ENCODE measurements around the gene PANK1. TPM values are rescaled to one million over a fixed set of nuclear protein-coding genes. Genes with fewer than 3 reads are reported as not detected.

Gene PANK1
- total RNA-seq, 2 experiments from 2014 or later = 12.1 to 16.1 TPM

GRCh38 chr10:89565180-89565579 is 79.9 kb downstream of the PANK1 start:
- BruUV-seq (replicated peaks) = no TSS peak
- intact Hi-C loops (cut with micrococcal nuclease; ENCODE audit: unreplicated experiment) = no loop called here
- no peaks in the 10 kb centered on the region for H3K9me3 ChIP-seq (ENCODE audit: low read length)
- H3K36me3 ChIP-seq (ENCODE audit: insufficient read depth, low read length) = no peaks in the 10 kb centered on the region
- H4K20me1 ChIP-seq (ENCODE audit: insufficient read depth, low read length) = no peaks in the 10 kb centered on the region
- no peak for TF ChIP-seq CTCF (conservative IDR thresholded peaks at IDR 0.05; ENCODE audit: low read length)
- TF ChIP-seq EZH2phosphoT487 (IDR thresholded peaks at IDR 0.05; ENCODE audit: borderline replicate concordance, low read depth, low read length) = no peak
- no peaks in the 10 kb centered on the region for H3K79me2 ChIP-seq (ENCODE audit: insufficient read depth, low read depth, low read length)
- H3K4me2 ChIP-seq (ENCODE audit: low read length) = no peak overlapping the region
- no peaks in the 10 kb centered on the region for H3K9me2 ChIP-seq (ENCODE audit: insufficient read depth, low read length)
- POLR2A ChIA-PET = interaction anchor here (0.6 to 1.1 kb wide), 3 partner anchors 9 to 87 kb away, joined by 3 read pairs; no protein-coding TSS in a partner anchor
- CTCF ChIA-PET (ENCODE audit: unreplicated experiment) = interaction anchor here (0.6 kb wide), 1 partner anchor 484 kb away, joined by 4 read pairs; no protein-coding TSS in a partner anchor
- no peaks in the 10 kb centered on the region for H3K4me1 ChIP-seq (ENCODE audit: insufficient read depth, low read length, poor library complexity, severe bottlenecking)
- H2AFZ ChIP-seq (ENCODE audit: low read length) = no peak overlapping the region
- DNase-seq (ENCODE audit: low spot score) = no peak
- H3K27ac ChIP-seq (ENCODE audit: low read depth, low read length, poor library complexity, severe bottlenecking) = no peak overlapping the region
- no peak overlapping the region for H3K4me3 ChIP-seq (ENCODE audit: low read depth, low read length, poor library complexity, severe bottlenecking)

GRCh38 chr10:89563861-89564478 is 81.1 kb downstream of the PANK1 start:
- Histone ChIP-seq H2AFZ (ENCODE audit: low read length) (no peak overlapping the region), H3K4me2 (ENCODE audit: low read length) (no peak overlapping the region), H3K27ac (ENCODE audit: low read depth, low read length, poor library complexity, severe bottlenecking) (no peak overlapping the region), H3K9me3 (ENCODE audit: low read length) (no peaks in the 10 kb centered on the region), H3K79me2 (ENCODE audit: insufficient read depth, low read depth, low read length) (no peaks in the 10 kb centered on the region), H3K36me3 (ENCODE audit: insufficient read depth, low read length) (no peaks in the 10 kb centered on the region), H4K20me1 (ENCODE audit: insufficient read depth, low read length) (no peaks in the 10 kb centered on the region), H3K9me2 (ENCODE audit: insufficient read depth, low read length) (no peaks in the 10 kb centered on the region), H3K4me1 (ENCODE audit: insufficient read depth, low read length, poor library complexity, severe bottlenecking) (no peaks in the 10 kb centered on the region), H3K4me3 (ENCODE audit: low read depth, low read length, poor library complexity, severe bottlenecking) (no peak overlapping the region)
- peak; percentile 90 for TF ChIP-seq CTCF (conservative IDR thresholded peaks at IDR 0.05; ENCODE audit: low read length)
- TF ChIP-seq EZH2phosphoT487 (IDR thresholded peaks at IDR 0.05; ENCODE audit: borderline replicate concordance, low read depth, low read length) = no peak
- POLR2A ChIA-PET = no interaction called here
- BruUV-seq (replicated peaks) = no TSS peak
- CTCF ChIA-PET (ENCODE audit: unreplicated experiment) = interaction anchor here (0.6 kb wide), 1 partner anchor 20 kb away, joined by 3 read pairs; no protein-coding TSS in a partner anchor
- peak; percentile 57 for DNase-seq (ENCODE audit: low spot score)
- intact Hi-C loops (cut with micrococcal nuclease; ENCODE audit: unreplicated experiment) = loop anchor here (1.0 kb wide), 1 partner anchor 138 kb away; no protein-coding TSS in a partner anchor

- H3K4me1 ChIP-seq (ENCODE audit: insufficient read depth, low read length, poor library complexity, severe bottlenecking) = no peaks in the 10 kb centered on the region
- H3K9me3 ChIP-seq (ENCODE audit: low read length) = no peaks in the 10 kb centered on the region
- no peak overlapping the region for H3K4me2 ChIP-seq (ENCODE audit: low read length)
- BruUV-seq (replicated peaks) = no TSS peak
- TF ChIP-seq CTCF (conservative IDR thresholded peaks at IDR 0.05; ENCODE audit: low read length) (no peak), EZH2phosphoT487 (IDR thresholded peaks at IDR 0.05; ENCODE audit: borderline replicate concordance, low read depth, low read length) (no peak)
- no peaks in the 10 kb centered on the region for H3K79me2 ChIP-seq (ENCODE audit: insufficient read depth, low read depth, low read length)
- intact Hi-C loops (cut with micrococcal nuclease; ENCODE audit: unreplicated experiment) = no loop called here
- DNase-seq (ENCODE audit: low spot score) = no peak
- ChIA-PET POLR2A (no interaction called here), CTCF (ENCODE audit: unreplicated experiment) (no interaction called here)
- H3K9me2 ChIP-seq (ENCODE audit: insufficient read depth, low read length) = no peaks in the 10 kb centered on the region
- no peak overlapping the region for H3K4me3 ChIP-seq (ENCODE audit: low read depth, low read length, poor library complexity, severe bottlenecking)
- H2AFZ ChIP-seq (ENCODE audit: low read length) = no peak overlapping the region
- H3K27ac ChIP-seq (ENCODE audit: low read depth, low read length, poor library complexity, severe bottlenecking) = no peak overlapping the region
- H4K20me1 ChIP-seq (ENCODE audit: insufficient read depth, low read length) = no peaks in the 10 kb centered on the region
- H3K36me3 ChIP-seq (ENCODE audit: insufficient read depth, low read length) = no peaks in the 10 kb centered on the region
Observed at GRCh38 chr10:89563311-89563710, 81.7 kb downstream of the PANK1 start.
